Dendritic cell treated with granulocyte-macrophage colony-stimulating factor and Interleukin-4, amounts not matched to agents 40 ng/mL and 50 ng/mL, for 4 days (primary cell): Measurements from ENCODE around the gene HM13.
"Not testable (repeated sequence)": the region's sequence is repeated elsewhere in the genome, so short reads cannot be mapped to it uniquely, and the experiment has no call there.

Experiments
- H3K27ac Mint-ChIP-seq: one replicate; pipeline ENCODE4 v1.8.0; 2022; ENCODE audit warnings: mild to moderate bottlenecking, mixed read lengths
- H3K27me3 Mint-ChIP-seq: one replicate; pipeline ENCODE4 v1.8.0; 2022; ENCODE audit warnings: mild to moderate bottlenecking, mixed read lengths
- H3K36me3 Mint-ChIP-seq: one replicate; pipeline ENCODE4 v1.8.0; 2022; ENCODE audit warnings: low read depth, mixed read lengths
- H3K4me1 Mint-ChIP-seq: one replicate; pipeline ENCODE4 v1.8.0; 2022; ENCODE audit warnings: low read depth, mixed read lengths
- H3K4me3 Mint-ChIP-seq: one replicate; pipeline ENCODE4 v1.8.0; 2022; ENCODE audit warnings: mild to moderate bottlenecking, moderate library complexity, mixed read lengths
- H3K9me3 Mint-ChIP-seq: one replicate; pipeline ENCODE4 v1.8.0; 2022; ENCODE audit warnings: mixed read lengths
- intact Hi-C: fragments of 100-400 bp; cut with micrococcal nuclease; formaldehyde crosslinking; loops from one replicate; pipeline ENCODE4 v1.15.0; 2022

The HM13 gene

DNA sequence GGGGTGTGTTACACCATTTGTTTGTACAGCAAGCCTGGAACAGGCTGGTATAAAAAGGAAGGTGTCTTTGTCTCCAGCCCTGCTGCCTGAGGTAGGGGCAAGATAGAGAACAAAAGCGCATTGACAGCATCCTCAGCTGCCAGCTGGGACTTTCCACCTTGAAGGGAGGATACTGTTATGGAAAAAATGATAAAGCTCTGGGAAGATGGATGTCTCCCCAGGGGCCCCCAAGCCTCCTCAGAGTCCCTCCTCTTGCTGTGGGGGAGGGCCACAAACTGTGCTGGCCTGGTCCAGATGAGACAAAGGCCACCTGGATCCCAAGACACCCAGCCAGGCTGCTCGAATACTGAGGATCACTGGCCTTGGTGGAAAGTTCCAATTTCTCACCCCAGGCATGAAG is 26.1 kb upstream of the HM13 start:
- H3K9me3 Mint-ChIP-seq = no peaks in the 10 kb centered on the region
- no peak overlapping the region for H3K27ac Mint-ChIP-seq
- peaks cover 46% of the 10 kb centered on the region for H3K27me3 Mint-ChIP-seq
- H3K4me3 Mint-ChIP-seq = no peak overlapping the region
- peaks cover 12% of the 10 kb centered on the region for H3K4me1 Mint-ChIP-seq
- no peaks in the 10 kb centered on the region for H3K36me3 Mint-ChIP-seq
- intact Hi-C loops = no loop called here

- Mint-ChIP-seq H3K36me3 (no peaks in the 10 kb centered on the region), H3K4me3 (no peak overlapping the region), H3K9me3 (no peaks in the 10 kb centered on the region), H3K27me3 (peaks cover 39% of the 10 kb centered on the region), H3K27ac (no peak overlapping the region), H3K4me1 (peaks cover 12% of the 10 kb centered on the region)
- intact Hi-C loops = no loop called here
Observed at GRCh38 chr20:31489152-31489551, 25.1 kb upstream of the HM13 start.

- Mint-ChIP-seq H3K27ac (no peak overlapping the region), H3K27me3 (peaks cover 23% of the 10 kb centered on the region), H3K4me1 (peaks cover 7% of the 10 kb centered on the region), H3K36me3 (no peaks in the 10 kb centered on the region), H3K4me3 (no peak overlapping the region), H3K9me3 (no peaks in the 10 kb centered on the region)
- intact Hi-C loops = no loop called here
Observed at GRCh38 chr20:31490752-31491151, 23.5 kb upstream of the HM13 start.

DNA sequence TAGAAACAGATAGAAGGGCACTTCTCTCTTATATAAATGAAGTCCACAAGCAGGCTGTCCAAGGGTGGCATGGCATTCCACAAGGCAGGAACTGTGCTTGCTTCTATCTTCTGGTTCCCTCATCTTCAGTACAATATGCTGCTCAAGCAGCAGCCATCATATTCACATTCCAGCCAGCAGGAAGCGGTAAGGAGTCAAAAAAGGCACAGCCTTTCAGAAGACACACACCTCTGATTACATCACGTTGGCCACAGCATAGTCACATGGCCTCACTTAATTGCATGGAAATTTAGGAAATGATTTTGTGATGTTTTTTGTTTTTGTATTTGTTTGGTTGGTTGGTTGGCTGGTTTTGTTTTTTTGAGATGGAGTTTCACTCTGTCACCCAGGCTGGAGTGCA is 20.1 kb upstream of the HM13 start:
- H3K36me3 Mint-ChIP-seq = no peaks in the 10 kb centered on the region
- intact Hi-C loops = no loop called here
- no peak overlapping the region for H3K4me3 Mint-ChIP-seq
- H3K4me1 Mint-ChIP-seq = no peaks in the 10 kb centered on the region
- H3K9me3 Mint-ChIP-seq = no peaks in the 10 kb centered on the region
- peaks cover 14% of the 10 kb centered on the region for H3K27me3 Mint-ChIP-seq
- H3K27ac Mint-ChIP-seq = no peak overlapping the region

- H3K27ac Mint-ChIP-seq = no peak overlapping the region
- peaks cover 14% of the 10 kb centered on the region for H3K27me3 Mint-ChIP-seq
- H3K4me3 Mint-ChIP-seq = no peak overlapping the region
- H3K4me1 Mint-ChIP-seq = no peaks in the 10 kb centered on the region
- intact Hi-C loops = no loop called here
- no peaks in the 10 kb centered on the region for H3K36me3 Mint-ChIP-seq
- H3K9me3 Mint-ChIP-seq = no peaks in the 10 kb centered on the region
Observed at GRCh38 chr20:31496761-31497295, 17.4 kb upstream of the HM13 start.

GRCh38 chr20:31497838-31498540 is 16.3 kb upstream of the HM13 start:
- Mint-ChIP-seq H3K27me3 (peaks cover 16% of the 10 kb centered on the region), H3K36me3 (no peaks in the 10 kb centered on the region), H3K4me3 (no peak overlapping the region)

DNA sequence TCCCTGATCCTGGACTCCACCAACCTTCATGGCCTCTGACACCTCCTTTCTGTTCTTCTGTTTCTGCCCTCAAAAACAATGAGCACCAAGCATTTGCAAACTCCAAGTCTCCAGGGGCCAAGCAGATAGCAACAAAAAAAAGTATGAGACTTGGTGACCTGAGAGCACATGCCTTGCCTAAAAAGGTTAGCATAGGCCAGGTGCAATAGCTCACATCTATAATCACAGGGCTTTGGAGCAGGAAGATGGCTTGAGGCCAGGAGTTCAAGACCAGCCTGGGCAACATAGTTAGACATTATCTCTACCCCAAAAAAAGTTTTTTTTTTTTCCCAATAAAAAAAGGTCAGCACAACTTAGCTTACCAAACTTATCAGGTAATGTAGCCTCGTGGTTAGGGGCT is 13.7 kb upstream of the HM13 start:
- Mint-ChIP-seq H3K27me3 (peaks cover 36% of the 10 kb centered on the region), H3K4me3 (no peak overlapping the region), H3K4me1 (no peaks in the 10 kb centered on the region), H3K27ac (no peak overlapping the region), H3K9me3 (no peaks in the 10 kb centered on the region), H3K36me3 (no peaks in the 10 kb centered on the region)
- intact Hi-C loops = no loop called here

More at GRCh38 chr20:31497838-31498540, 16.3 kb upstream of the HM13 start:
- Mint-ChIP-seq H3K4me1 (no peaks in the 10 kb centered on the region), H3K9me3 (no peaks in the 10 kb centered on the region), H3K27ac (no peak overlapping the region)
- intact Hi-C loops = no loop called here

- not testable (repeated sequence) for H3K9me3 Mint-ChIP-seq, H3K4me1 Mint-ChIP-seq, H3K4me3 Mint-ChIP-seq, H3K27ac Mint-ChIP-seq, H3K36me3 Mint-ChIP-seq
- intact Hi-C loops = loop anchor here (1.0 kb wide), 1 partner anchor 43 kb away; no protein-coding TSS in a partner anchor
- H3K27me3 Mint-ChIP-seq = peaks cover 27% of the 10 kb centered on the region
Observed at GRCh38 chr20:31502884-31503673, 11.2 kb upstream of the HM13 start.

DNA sequence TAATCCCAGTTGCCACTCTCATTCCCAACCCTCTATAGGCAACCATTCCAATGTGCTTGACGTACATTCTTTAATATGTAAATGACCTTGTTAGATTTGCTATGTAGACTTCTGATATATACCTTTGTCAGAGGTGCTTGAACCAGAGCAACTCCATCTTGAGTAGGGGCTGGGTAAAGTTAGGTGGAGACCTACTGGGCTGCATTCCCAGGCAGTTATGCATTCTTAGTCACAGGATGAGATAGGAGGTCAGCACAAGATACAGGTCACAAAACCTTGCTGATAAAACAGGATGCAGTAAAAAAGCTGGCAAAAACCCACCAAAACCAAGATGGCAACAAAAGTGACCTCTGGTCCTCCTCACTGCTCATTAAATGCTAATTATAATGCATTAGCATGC is 8.3 kb upstream of the HM13 start:
- peaks cover 15% of the 10 kb centered on the region for H3K9me3 Mint-ChIP-seq
- no peak overlapping the region for H3K4me3 Mint-ChIP-seq
- no peak overlapping the region for H3K27ac Mint-ChIP-seq
- no peaks in the 10 kb centered on the region for H3K36me3 Mint-ChIP-seq
- H3K27me3 Mint-ChIP-seq = peaks cover 25% of the 10 kb centered on the region
- H3K4me1 Mint-ChIP-seq = no peaks in the 10 kb centered on the region
- intact Hi-C loops = no loop called here

DNA sequence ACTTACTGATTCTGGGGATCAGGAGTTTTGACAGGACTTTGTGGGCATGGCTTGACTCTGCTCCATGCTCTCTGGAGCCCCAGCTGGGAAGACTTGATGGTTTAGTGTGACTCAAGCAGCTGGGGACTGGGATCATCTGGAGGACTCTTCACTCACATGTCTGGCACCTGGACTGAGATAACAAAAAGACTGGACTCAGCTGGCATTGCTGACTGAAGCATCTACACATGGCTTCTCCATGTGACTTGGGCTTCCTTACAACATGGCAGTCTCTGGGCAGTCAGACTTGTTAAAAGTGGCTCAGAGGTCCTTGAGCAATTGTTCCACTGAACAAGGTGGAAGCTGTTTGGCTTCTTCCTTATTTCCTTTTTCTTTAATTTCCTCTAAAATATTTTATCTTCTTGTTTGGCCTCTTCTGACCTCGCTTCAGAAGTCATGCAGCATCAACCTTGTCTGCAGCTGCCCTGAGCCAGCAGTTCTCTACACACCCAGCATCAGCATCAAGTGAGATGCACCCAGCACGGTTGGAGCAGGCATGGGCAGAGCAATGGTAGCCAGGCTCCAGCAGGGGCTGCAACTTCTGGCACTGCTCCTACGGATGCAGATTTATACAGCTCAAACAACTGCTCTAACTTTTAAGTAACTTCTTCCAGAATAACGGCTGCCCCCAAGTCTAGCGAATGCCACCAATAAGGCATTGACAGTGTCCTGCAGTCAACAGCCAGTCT is 5.6 kb upstream of the HM13 start:
- Mint-ChIP-seq H3K27ac (no peak overlapping the region), H3K36me3 (no peaks in the 10 kb centered on the region), H3K27me3 (peaks cover 17% of the 10 kb centered on the region), H3K9me3 (peaks cover 15% of the 10 kb centered on the region), H3K4me3 (no peak overlapping the region), H3K4me1 (no peaks in the 10 kb centered on the region)
- intact Hi-C loops = no loop called here

GRCh38 chr20:31515072-31515774 is 981 bp downstream of the HM13 start:
- no peak overlapping the region for H3K27ac Mint-ChIP-seq
- H3K4me3 Mint-ChIP-seq = no peak overlapping the region
- peaks cover 16% of the 10 kb centered on the region for H3K36me3 Mint-ChIP-seq
- intact Hi-C loops = loop anchor here (5.0 kb wide), 1 partner anchor 97 kb away; no protein-coding TSS in a partner anchor
- no peaks in the 10 kb centered on the region for H3K27me3 Mint-ChIP-seq
- no peaks in the 10 kb centered on the region for H3K9me3 Mint-ChIP-seq
- peaks cover 15% of the 10 kb centered on the region for H3K4me1 Mint-ChIP-seq

DNA sequence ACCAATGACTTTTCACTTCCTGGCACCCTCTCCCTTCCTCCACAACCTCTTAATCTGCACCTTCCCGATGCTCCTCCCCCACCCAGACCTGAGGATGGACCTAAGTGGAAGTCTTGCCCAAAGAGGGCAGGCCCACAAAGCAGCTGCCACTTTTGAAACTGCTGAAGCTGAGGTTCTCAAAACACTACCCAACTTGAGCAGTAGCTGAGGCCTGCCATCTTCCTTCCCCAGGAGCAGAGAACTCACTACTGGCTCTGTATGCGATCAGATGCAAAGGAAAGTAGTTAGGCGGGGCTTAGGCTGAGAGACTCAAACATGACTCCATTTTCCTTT is 1.5 kb downstream of the HM13 start:
- peaks cover 21% of the 10 kb centered on the region for H3K36me3 Mint-ChIP-seq
- H3K4me3 Mint-ChIP-seq = no peak overlapping the region
- intact Hi-C loops = loop anchor here (5.0 kb wide), 1 partner anchor 97 kb away; no protein-coding TSS in a partner anchor
- H3K27ac Mint-ChIP-seq = no peak overlapping the region
- peaks cover 20% of the 10 kb centered on the region for H3K4me1 Mint-ChIP-seq
- H3K9me3 Mint-ChIP-seq = no peaks in the 10 kb centered on the region
- H3K27me3 Mint-ChIP-seq = no peaks in the 10 kb centered on the region

- Mint-ChIP-seq H3K36me3 (peaks cover 25% of the 10 kb centered on the region), H3K27ac (no peak overlapping the region), H3K9me3 (no peaks in the 10 kb centered on the region), H3K27me3 (no peaks in the 10 kb centered on the region), H3K4me3 (no peak overlapping the region), H3K4me1 (peaks cover 24% of the 10 kb centered on the region)
- intact Hi-C loops = loop anchor here (5.0 kb wide), 1 partner anchor 96 kb away; no protein-coding TSS in a partner anchor
Observed at GRCh38 chr20:31516166-31516565, 1.9 kb downstream of the HM13 start.
